ENCODE data around the gene CR1L. TPM values are rescaled to one million over a fixed set of nuclear protein-coding genes. Genes with fewer than 3 reads are reported as not detected.
"Not testable (repeated sequence)": the region's sequence is repeated elsewhere in the genome, so short reads cannot be mapped to it uniquely, and the experiment has no call there.

Gene CR1L
- 0.45 TPM for polyA plus RNA-seq
- long read RNA-seq, donor 1: 0 reads
- long read RNA-seq, donor 2: 0 reads
- long read RNA-seq, donor 3: 0 reads
- long read RNA-seq, donor 4: 0 reads
- long read RNA-seq, donor 5: 0 reads
- long read RNA-seq, donor 6: 0 reads
- long read RNA-seq, donor 7: 0 reads
- long read RNA-seq, donor 8: 0 reads
- long read RNA-seq, donor 9: 0 reads
- long read RNA-seq, donor 10: 0 reads
- long read RNA-seq, donor 11, partial matches to known transcripts: 0 of 1 reads
- long read RNA-seq, donor 11, other reads (novel, unspliced or antisense): 0 of 1 reads

DNA sequence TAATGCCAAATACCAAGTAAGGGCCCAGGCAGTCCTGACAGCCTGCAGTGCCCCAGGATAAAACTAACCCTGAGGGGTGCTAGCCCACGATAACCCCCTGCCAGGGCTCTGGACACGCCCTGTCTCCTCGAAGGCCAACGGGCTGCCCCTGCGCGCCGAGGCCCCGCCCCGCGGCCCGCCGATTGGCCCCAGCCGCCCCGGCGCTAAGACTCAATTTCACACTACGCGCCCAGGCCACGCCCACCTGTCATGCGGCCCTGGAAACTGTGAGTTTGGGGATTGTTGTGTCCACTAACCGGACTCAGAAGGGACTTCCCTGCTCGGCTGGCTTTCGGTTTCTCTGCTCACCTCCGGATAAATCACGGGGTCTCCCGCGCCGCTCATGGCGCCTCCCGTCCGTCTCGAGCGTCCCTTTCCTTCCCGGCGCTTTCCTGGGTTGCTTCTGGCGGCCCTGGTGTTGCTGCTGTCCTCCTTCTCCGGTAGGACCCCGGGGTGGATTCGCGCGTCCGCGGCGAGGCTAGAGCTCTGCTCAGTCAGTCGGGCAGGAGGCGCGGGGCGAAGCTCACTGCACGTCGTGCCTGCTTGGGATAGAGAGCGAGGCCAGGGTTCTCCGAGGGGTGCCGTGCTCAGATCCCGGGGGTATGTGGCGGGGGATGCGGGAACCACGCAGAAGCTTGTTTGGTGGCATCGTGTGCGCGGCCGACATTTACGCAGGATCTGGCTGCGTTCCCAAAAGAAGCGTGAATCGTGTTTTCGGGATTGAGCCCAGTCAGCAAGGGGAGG lies at the start of gene CR1L:
CR1L (plus strand) TSS at position 282 of the 783 bp plus-strand sequence; CDS start at position 383, 101 bp downstream.
- H3K4me1 ChIP-seq (ENCODE audit: control insufficient read depth, insufficient read depth, low read length): peaks cover 16% of the 10 kb centered on the region
- peaks cover 12% of the 10 kb centered on the region for H3K27me3 ChIP-seq (ENCODE audit: control insufficient read depth, insufficient read depth, low read length)
- no peak within 1 kb of the TSS for H3K27ac ChIP-seq (ENCODE audit: low read length)
- H3K9me3 ChIP-seq (ENCODE audit: control insufficient read depth, low read depth, low read length): no peaks in the 10 kb centered on the region
- DNase-seq: peak; percentile 68 to 80
- no peaks in the 10 kb centered on the region for H3K36me3 ChIP-seq (ENCODE audit: control insufficient read depth, insufficient read depth, low read length)
- no CpG with 5 or more reads among the region's 65 CpGs for WGBS (ENCODE audit: insufficient coverage, low lambda C conversion rate)
- peak within 1 kb of the TSS; percentile 44 for H3K4me3 ChIP-seq (ENCODE audit: low read length)

DNA sequence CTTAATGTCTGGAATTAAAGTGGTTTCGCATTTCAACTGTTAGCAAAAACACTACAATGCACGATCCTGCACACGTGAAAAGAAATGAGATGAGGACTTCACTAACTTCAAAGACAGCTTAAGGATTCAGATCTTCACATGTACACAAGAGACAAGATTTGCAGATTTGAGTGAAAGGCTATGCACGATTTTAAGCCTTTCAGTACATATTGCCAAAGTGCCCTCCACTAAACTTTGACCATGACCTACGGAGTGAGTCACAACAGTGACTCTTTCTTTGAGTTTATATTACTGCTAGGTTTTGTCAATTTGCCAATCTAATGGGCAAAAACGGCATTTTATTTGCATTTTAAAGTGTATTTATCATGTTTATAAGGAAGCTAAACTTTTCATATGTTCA lies 41.2 kb upstream of the CR1L start:
- no peak overlapping the region for H3K4me3 ChIP-seq (ENCODE audit: low read length)
- no peaks in the 10 kb centered on the region for H3K4me1 ChIP-seq (ENCODE audit: control insufficient read depth, insufficient read depth, low read length)
- H3K36me3 ChIP-seq (ENCODE audit: control insufficient read depth, insufficient read depth, low read length): no peaks in the 10 kb centered on the region
- peaks cover 4% of the 10 kb centered on the region for H3K27me3 ChIP-seq (ENCODE audit: control insufficient read depth, insufficient read depth, low read length)
- DNase-seq: no peak
- WGBS (ENCODE audit: insufficient coverage, low lambda C conversion rate): 22% methylated on average over 3 of the region's 6 CpGs
- H3K9me3 ChIP-seq (ENCODE audit: control insufficient read depth, low read depth, low read length): no peaks in the 10 kb centered on the region
- H3K27ac ChIP-seq (ENCODE audit: low read length): no peak overlapping the region

DNA sequence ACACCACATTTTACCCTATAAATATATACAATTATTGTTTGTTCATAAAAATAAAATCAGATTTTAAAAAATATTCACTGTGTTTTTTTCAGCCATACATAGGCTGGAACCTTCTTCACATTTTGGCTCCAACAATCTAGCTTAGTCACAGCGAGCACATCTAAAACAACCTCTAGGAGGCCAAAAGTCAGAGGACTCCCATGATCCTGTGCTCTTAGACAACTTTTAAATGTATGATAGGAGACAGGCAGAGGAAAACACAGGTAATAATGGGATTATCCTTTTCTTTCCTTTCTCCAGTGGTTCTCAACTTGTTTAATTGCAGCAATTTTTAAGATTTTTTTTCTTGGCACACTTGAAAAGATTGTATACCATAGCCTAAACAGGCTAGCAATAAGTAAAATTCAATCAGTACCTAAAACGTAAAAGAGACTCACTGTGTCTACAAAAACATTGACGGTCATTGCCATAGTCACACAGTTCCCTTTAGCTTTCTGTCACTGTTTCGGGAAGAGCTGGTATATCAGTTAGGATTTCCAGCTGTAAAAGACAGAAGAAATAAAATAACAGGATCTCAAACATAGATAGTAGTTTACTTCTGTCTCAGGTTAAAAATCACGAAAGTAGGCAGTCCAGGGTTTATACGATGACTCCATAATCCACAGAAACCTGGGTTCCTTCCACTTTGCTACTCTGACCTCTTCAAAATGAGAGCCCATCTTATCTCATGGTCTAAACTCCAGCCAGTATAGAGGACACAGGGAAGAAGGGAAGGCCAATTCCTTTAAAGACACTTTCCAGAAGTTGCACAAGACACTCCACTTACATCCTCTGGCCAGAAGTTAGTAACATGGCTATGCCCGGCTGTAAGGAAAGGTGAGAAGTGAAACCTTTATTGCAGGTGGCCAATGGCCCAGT lies 39.2 kb upstream of the CR1L start:
- H3K36me3 ChIP-seq (ENCODE audit: control insufficient read depth, insufficient read depth, low read length): no peaks in the 10 kb centered on the region
- no peak overlapping the region for H3K4me3 ChIP-seq (ENCODE audit: low read length)
- no peak for DNase-seq
- H3K4me1 ChIP-seq (ENCODE audit: control insufficient read depth, insufficient read depth, low read length): no peaks in the 10 kb centered on the region
- no peak overlapping the region for H3K27ac ChIP-seq (ENCODE audit: low read length)
- no peaks in the 10 kb centered on the region for H3K9me3 ChIP-seq (ENCODE audit: control insufficient read depth, low read depth, low read length)
- 100% methylated on average over 2 of the region's 7 CpGs for WGBS (ENCODE audit: insufficient coverage, low lambda C conversion rate)
- peaks cover 4% of the 10 kb centered on the region for H3K27me3 ChIP-seq (ENCODE audit: control insufficient read depth, insufficient read depth, low read length)

DNA sequence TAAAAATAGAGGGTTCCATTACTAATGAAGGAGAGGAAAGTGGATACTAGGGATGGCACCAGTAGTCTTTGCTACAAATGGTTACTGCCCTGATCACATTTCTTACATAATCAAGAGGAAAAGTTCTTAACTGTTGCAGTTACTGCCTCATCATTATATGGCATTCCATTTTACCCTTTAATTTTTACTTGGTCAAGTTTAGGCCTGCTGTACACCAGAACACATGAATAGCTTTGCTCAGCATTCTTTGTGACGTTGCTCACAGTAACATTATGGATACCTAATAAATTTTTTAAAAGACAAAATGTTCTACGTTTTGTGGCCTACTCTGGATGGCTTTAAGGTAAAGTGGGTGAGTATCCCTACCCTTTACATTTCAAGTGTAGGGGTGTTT lies 38.6 kb upstream of the CR1L start:
- no peak for DNase-seq
- H3K4me1 ChIP-seq (ENCODE audit: control insufficient read depth, insufficient read depth, low read length): no peaks in the 10 kb centered on the region
- no peak overlapping the region for H3K4me3 ChIP-seq (ENCODE audit: low read length)
- H3K9me3 ChIP-seq (ENCODE audit: control insufficient read depth, low read depth, low read length): no peaks in the 10 kb centered on the region
- H3K27me3 ChIP-seq (ENCODE audit: control insufficient read depth, insufficient read depth, low read length): peaks cover 4% of the 10 kb centered on the region
- H3K36me3 ChIP-seq (ENCODE audit: control insufficient read depth, insufficient read depth, low read length): no peaks in the 10 kb centered on the region
- no peak overlapping the region for H3K27ac ChIP-seq (ENCODE audit: low read length)
- WGBS (ENCODE audit: insufficient coverage, low lambda C conversion rate): no CpG with 5 or more reads among the region's 2 CpGs

DNA sequence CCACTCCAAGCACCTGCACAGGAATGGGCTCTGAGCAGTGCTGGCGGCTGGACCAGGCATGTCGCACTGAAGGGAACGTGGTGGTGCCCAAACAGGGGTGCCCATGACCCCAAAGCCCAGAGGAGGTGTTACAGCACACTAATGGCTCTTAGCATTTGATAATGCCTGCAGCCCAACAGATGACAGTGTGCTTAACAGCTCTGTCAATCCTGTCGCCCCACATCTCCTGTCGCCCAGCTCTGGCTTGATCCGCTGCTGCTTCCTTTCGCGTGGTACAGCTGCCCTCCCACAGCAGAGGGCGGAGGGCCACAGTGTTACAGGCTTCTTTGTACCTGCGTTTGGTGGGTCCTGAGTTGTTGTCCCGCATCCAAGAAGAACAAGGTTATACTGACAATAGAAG lies 32.2 kb upstream of the CR1L start:
- no peak overlapping the region for H3K4me3 ChIP-seq (ENCODE audit: low read length)
- H3K36me3 ChIP-seq (ENCODE audit: control insufficient read depth, insufficient read depth, low read length): no peaks in the 10 kb centered on the region
- DNase-seq: no peak
- no peaks in the 10 kb centered on the region for H3K4me1 ChIP-seq (ENCODE audit: control insufficient read depth, insufficient read depth, low read length)
- peaks cover 6% of the 10 kb centered on the region for H3K9me3 ChIP-seq (ENCODE audit: control insufficient read depth, low read depth, low read length)
- no peaks in the 10 kb centered on the region for H3K27me3 ChIP-seq (ENCODE audit: control insufficient read depth, insufficient read depth, low read length)
- WGBS (ENCODE audit: insufficient coverage, low lambda C conversion rate): no CpG with 5 or more reads among the region's 11 CpGs
- no peak overlapping the region for H3K27ac ChIP-seq (ENCODE audit: low read length)

DNA sequence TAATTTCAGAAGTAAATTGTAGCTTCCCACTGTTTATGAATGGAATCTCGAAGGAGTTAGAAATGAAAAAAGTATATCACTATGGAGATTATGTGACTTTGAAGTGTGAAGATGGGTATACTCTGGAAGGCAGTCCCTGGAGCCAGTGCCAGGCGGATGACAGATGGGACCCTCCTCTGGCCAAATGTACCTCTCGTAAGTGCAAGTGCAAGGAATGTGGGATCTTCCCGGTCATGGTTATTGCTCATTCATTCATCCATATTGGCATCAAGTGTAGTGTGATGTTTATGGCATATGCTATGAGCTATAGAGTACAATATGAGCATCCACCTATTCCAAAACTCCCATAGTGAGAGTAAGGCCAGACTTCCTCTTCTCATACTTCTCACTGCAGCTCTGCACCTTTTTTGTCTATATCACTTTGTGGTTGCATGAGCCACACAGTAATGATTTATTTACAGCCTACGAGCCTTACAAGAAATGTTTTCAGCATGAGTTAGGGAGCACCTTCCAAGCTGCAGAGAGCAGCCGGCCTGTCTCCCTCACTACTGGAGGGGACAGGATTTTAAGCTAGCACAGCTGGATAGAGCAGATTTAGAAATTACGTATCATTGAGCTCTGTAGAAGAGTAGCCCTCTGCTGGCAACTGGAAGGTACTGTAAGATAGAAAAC lies 24.9 kb upstream of the CR1L start:
- WGBS (ENCODE audit: insufficient coverage, low lambda C conversion rate): no CpG with 5 or more reads among the region's 7 CpGs
- DNase-seq: peak; percentile 18 to 48
- no peak overlapping the region for H3K27ac ChIP-seq (ENCODE audit: low read length)
- H3K36me3 ChIP-seq (ENCODE audit: control insufficient read depth, insufficient read depth, low read length): no peaks in the 10 kb centered on the region
- H3K4me3 ChIP-seq (ENCODE audit: low read length): no peak overlapping the region
- no peaks in the 10 kb centered on the region for H3K27me3 ChIP-seq (ENCODE audit: control insufficient read depth, insufficient read depth, low read length)
- H3K9me3 ChIP-seq (ENCODE audit: control insufficient read depth, low read depth, low read length): no peaks in the 10 kb centered on the region
- no peaks in the 10 kb centered on the region for H3K4me1 ChIP-seq (ENCODE audit: control insufficient read depth, insufficient read depth, low read length)

DNA sequence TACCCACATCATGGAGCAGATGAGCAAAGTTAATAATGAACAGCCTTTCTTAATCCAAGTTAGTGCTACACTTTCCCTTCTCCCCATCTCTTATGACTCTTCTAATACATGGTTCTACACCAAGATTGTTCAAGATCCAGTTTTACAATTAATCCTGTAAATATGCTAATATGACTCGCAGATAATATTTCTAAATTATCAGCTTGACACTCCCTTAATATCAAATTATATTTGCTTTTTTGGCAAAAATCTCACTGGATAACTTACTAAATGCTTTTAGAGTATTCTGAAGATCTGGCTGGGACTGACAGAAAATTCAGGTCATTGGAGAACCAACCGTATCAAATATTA lies 24.4 kb upstream of the CR1L start:
- H3K4me3 ChIP-seq (ENCODE audit: low read length): no peak overlapping the region
- no peaks in the 10 kb centered on the region for H3K9me3 ChIP-seq (ENCODE audit: control insufficient read depth, low read depth, low read length)
- no CpG with 5 or more reads among the region's 2 CpGs for WGBS (ENCODE audit: insufficient coverage, low lambda C conversion rate)
- no peaks in the 10 kb centered on the region for H3K4me1 ChIP-seq (ENCODE audit: control insufficient read depth, insufficient read depth, low read length)
- H3K27me3 ChIP-seq (ENCODE audit: control insufficient read depth, insufficient read depth, low read length): no peaks in the 10 kb centered on the region
- no peak overlapping the region for H3K27ac ChIP-seq (ENCODE audit: low read length)
- DNase-seq: no peak
- H3K36me3 ChIP-seq (ENCODE audit: control insufficient read depth, insufficient read depth, low read length): no peaks in the 10 kb centered on the region

DNA sequence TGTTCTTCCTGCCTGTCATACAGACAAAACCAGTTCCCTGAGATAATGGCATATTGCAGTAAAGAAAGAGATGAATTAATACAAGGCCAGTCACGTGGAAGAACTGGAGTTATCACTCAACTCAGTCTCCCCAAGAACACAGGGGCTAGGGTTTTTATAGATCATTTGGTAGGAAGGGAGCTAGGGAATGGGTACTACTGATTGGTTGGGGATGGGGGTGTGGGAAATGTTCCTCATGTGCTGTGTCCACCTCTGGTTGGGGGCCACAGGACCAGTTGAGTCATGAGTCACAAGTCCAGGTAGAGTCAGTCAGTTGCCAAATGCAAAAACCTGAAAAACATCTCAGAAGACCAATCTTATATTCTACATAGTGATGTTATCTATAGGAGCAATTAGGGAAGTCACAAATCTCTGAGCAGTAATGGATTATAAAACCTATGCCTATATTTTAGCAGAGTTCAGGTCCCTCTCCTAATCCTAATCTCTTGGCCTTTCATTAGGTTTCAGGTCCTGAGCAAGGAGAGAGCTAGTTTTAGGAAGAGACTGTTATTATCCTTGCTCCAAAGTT lies 19.3 kb upstream of the CR1L start:
- DNase-seq; H3K36me3 ChIP-seq (ENCODE audit: control insufficient read depth, insufficient read depth, low read length); H3K4me3 ChIP-seq (ENCODE audit: low read length); H3K27me3 ChIP-seq (ENCODE audit: control insufficient read depth, insufficient read depth, low read length); H3K4me1 ChIP-seq (ENCODE audit: control insufficient read depth, insufficient read depth, low read length); H3K9me3 ChIP-seq (ENCODE audit: control insufficient read depth, low read depth, low read length); H3K27ac ChIP-seq (ENCODE audit: low read length): not testable (repeated sequence)
- WGBS (ENCODE audit: insufficient coverage, low lambda C conversion rate): no CpG with 5 or more reads among the region's 1 CpG

DNA sequence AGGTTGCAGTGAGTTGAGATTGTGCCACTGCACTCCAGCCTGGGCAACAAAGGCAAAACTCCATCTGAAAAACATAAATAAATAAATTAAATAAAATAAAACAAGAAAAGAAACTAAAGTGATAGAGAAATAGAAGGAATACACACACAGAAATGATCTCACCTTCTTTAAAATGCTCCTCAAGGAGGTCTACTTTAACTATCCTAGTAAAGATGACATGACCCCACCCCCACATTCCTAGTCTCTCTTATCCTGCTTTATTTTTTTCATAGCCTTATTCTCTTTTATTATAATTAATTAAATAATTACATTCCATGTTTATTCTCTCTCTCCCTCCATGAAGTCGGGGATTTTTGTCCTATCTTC lies 18.0 kb upstream of the CR1L start:
- no peaks in the 10 kb centered on the region for H3K36me3 ChIP-seq (ENCODE audit: control insufficient read depth, insufficient read depth, low read length)
- 75% methylated on average over 1 of the region's 1 CpG for WGBS (ENCODE audit: insufficient coverage, low lambda C conversion rate)
- no peak for DNase-seq
- no peak overlapping the region for H3K4me3 ChIP-seq (ENCODE audit: low read length)
- H3K27me3 ChIP-seq (ENCODE audit: control insufficient read depth, insufficient read depth, low read length): no peaks in the 10 kb centered on the region
- no peaks in the 10 kb centered on the region for H3K9me3 ChIP-seq (ENCODE audit: control insufficient read depth, low read depth, low read length)
- H3K4me1 ChIP-seq (ENCODE audit: control insufficient read depth, insufficient read depth, low read length): no peaks in the 10 kb centered on the region
- no peak overlapping the region for H3K27ac ChIP-seq (ENCODE audit: low read length)

DNA sequence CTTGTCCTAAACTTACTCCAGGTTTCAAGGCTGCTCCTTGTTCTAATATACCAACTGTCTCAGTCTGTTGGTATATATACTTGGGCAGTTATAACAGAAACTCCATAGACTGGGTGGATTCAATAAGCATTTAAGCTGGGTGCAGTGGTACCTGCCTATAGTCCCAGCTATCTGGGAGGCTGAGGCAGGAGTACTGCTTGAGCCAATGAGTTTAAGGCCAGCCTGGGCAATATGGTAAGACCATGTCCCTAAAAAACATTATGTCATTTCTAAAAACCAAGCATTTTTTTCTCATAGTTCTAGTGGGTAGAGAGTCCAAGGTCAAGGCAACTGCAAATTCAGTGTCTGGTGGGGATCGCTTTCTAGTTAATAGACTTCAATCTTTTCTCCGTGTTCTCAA lies 17.4 kb upstream of the CR1L start:
- H3K27me3 ChIP-seq (ENCODE audit: control insufficient read depth, insufficient read depth, low read length): no peaks in the 10 kb centered on the region
- H3K4me1 ChIP-seq (ENCODE audit: control insufficient read depth, insufficient read depth, low read length): no peaks in the 10 kb centered on the region
- H3K9me3 ChIP-seq (ENCODE audit: control insufficient read depth, low read depth, low read length): no peaks in the 10 kb centered on the region
- no peaks in the 10 kb centered on the region for H3K36me3 ChIP-seq (ENCODE audit: control insufficient read depth, insufficient read depth, low read length)
- no peak for DNase-seq
- no CpG with 5 or more reads among the region's 2 CpGs for WGBS (ENCODE audit: insufficient coverage, low lambda C conversion rate)
- no peak overlapping the region for H3K4me3 ChIP-seq (ENCODE audit: low read length)
- no peak overlapping the region for H3K27ac ChIP-seq (ENCODE audit: low read length)
